GM12865 (cell line): ENCODE results near the gene PTX4.

Source experiments
- DNase-seq: peaks from one replicate; pipeline ENCODE4 v3.0.0; 2010; ENCODE audit warnings: low read depth
- H3K4me3 ChIP-seq: 2 replicates; pipeline ENCODE4 v1.5.1; 2011; ENCODE audit warnings: mild to moderate bottlenecking, low read depth, low read length, control low read depth
- TF ChIP-seq, protein P1 (sequence below): IDR thresholded peaks from 2 replicates; pipeline ENCODE4 v1.5.1; 2011; ENCODE audit warnings: low read length, control low read depth, low read depth, inconsistent platforms; ENCODE audit not compliant: insufficient read depth; ENCODE audit errors: missing control alignments

The PTX4 gene

DNA sequence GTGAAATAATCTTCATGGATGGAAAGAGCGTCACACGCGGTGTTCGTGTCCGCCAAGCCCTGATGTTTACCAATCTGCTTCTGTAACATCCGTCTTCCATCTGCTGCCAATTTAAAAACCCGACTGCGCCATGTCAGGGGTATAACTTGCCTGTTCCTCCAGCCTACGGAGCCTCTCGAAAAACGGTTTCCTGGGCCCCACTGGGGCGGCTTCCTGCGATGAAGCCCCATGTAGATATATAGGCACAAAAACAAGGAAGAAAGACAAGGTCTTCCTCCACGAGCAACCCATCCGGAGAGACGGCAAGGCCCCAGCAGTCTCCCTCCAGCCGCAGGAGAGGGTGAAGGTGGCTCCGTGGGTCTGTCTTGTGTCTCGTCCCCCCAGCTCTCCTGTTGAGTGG lies at the start of gene PTX4:
Gene PTX4, minus strand, starts transcription at position 326 of the 400 bp plus-strand sequence. Its CDS starts 35 bp downstream, at position 291.
- H3K4me3 ChIP-seq = no peak within 1 kb of the TSS
- TF ChIP-seq, protein P1, sequence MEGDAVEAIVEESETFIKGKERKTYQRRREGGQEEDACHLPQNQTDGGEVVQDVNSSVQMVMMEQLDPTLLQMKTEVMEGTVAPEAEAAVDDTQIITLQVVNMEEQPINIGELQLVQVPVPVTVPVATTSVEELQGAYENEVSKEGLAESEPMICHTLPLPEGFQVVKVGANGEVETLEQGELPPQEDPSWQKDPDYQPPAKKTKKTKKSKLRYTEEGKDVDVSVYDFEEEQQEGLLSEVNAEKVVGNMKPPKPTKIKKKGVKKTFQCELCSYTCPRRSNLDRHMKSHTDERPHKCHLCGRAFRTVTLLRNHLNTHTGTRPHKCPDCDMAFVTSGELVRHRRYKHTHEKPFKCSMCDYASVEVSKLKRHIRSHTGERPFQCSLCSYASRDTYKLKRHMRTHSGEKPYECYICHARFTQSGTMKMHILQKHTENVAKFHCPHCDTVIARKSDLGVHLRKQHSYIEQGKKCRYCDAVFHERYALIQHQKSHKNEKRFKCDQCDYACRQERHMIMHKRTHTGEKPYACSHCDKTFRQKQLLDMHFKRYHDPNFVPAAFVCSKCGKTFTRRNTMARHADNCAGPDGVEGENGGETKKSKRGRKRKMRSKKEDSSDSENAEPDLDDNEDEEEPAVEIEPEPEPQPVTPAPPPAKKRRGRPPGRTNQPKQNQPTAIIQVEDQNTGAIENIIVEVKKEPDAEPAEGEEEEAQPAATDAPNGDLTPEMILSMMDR = no peak
- no peak for DNase-seq

- DNase-seq = no peak
- TF ChIP-seq, protein P1 = no peak
- no peak overlapping the region for H3K4me3 ChIP-seq
Measured at GRCh38 chr16:1537763-1538289, 49.1 kb upstream of the PTX4 start.

- TF ChIP-seq, protein P1 = no peak
- no peak for DNase-seq
- no peak overlapping the region for H3K4me3 ChIP-seq
Measured at GRCh38 chr16:1537138-1537577, 48.4 kb upstream of the PTX4 start.

GRCh38 chr16:1536601-1537000 lies 47.9 kb upstream of the PTX4 start:
- DNase-seq = no peak
- no peak overlapping the region for H3K4me3 ChIP-seq
- TF ChIP-seq, protein P1 = no peak

DNA sequence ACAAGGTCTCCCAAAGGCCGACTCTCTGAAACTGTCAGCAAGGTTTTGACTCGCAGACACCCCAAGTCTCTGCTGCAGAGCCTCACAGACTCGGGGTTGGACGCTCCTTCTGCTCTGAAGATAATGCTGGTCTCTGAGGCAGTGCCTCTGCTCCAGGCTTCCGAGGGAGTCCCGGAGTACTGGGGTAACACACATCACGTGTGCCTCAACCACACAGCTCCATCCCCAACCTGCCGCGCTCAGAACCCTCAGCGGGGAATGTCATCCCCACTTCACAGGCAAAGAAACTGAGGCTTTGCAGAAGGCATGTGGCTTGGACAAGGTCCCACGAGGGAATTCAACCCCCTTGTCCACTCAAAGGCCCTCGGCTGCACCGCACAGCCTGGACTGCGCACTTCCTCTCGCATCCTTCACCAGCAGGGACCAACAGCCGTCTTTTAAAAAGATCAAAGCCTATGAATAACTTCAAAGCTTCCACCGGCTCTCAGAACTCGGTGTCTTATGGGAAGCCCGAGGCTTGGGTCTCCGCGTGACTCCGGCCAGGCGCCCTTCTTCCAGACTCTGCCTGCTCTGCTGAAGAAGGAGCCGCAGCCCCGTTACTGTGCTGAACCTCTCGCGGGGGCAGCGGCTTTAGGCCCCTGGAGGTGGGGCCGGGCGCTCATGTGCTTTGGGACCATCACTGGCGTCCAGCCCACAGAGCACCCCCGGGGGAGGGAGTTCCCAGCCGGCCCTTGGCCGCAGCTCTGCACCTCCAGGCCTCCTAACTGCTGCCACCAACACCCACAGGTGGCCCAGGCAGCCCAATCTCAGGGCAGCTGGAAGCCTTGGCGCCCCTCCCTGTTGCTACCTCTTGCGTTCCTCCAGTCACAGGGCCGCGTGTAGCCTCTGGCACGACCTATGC lies 46.9 kb upstream of the PTX4 start:
- TF ChIP-seq, protein P1 = no peak
- no peak for DNase-seq
- no peak overlapping the region for H3K4me3 ChIP-seq

DNA sequence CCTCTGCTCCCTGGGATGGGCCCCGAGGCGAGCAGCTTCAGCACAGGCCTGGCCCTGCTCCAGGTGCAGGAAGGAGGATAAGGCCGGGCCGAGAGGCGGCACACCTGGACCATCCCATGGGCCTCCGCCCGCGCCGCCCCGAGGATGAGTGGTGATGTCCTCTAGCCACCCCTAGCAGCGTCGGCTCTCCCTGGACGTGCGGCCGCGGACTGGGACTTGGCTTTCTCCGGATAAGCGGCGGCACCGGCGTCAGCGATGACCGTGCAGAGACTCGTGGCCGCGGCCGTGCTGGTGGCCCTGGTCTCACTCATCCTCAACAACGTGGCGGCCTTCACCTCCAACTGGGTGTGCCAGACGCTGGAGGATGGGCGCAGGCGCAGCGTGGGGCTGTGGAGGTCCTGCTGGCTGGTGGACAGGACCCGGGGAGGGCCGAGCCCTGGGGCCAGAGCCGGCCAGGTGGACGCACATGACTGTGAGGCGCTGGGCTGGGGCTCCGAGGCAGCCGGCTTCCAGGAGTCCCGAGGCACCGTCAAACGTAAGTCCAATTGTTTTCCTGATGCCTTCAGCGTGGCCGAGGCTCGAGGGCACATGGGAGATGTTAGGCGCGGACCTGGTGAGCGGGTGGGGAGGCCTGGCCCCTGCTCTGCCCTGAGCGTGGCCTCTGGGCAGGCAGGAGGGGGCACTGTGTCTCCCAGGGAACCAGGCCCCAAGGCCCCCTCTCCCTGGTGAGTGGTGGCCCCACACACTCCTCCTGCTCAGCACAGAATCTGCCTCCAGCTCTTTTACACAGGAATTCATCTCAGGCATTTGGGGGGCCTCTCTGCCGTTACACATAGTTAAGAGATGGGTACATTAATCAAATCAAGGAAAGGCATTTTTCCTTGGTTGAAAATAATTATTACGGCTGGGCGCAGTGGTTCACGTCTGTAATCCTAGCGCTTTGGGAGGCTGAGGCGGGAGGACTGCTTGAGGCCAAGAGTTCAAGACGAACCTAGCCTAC lies 45.6 kb upstream of the PTX4 start:
- TF ChIP-seq, protein P1 = no peak
- no peak overlapping the region; the same call in none of the 2 replicates for H3K4me3 ChIP-seq
- DNase-seq = no peak
